Sigmoid colon (tissue), 4 donors: ENCODE measurements around the gene STIM2.

Experiments
- POLR2A ChIP-seq, 2 donors: fragments of 450-650 bp; IDR thresholded peaks; one replicate each; pipeline ENCODE4 v1.6.1; 2016; ENCODE audit warnings: antibody characterized with exemption in 2 of 2, mild to moderate bottlenecking in 2 of 2, moderate library complexity in 2 of 2
- POLR2AphosphoS5 ChIP-seq, 4 donors: sonication (generic); formaldehyde crosslinking; IDR thresholded peaks; one replicate each; pipeline ENCODE4 v1.6.1; 2017; ENCODE audit warnings: antibody characterized with exemption in 4 of 4

DNA sequence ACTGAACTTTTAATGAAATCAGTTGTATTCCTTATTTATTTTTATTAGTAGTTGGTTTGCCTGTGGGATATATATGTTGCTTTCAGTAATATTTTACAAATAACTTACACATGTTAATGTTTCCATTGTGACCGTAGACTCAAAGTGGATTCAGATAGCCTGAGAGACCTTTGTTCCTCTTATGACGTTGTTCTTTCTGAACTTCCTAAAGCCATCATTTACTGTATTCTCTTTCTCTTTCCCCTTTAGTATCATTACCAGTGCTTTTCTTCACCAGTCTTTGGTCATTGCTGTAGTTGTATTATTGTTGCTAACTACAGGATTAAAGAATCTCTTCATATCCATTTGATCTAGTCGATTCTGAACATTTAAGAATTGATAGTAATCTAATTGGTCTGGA, 4.3 kb downstream of the STIM2 start:
- TF ChIP-seq POLR2A (IDR thresholded peaks at IDR 0.05) (no peak), POLR2AphosphoS5 (IDR thresholded peaks at IDR 0.05) (no peak)
